Mucosa of descending colon (tissue), 3 donors: ENCODE data around the gene MDN1. TPM values are rescaled to one million over a fixed set of nuclear protein-coding genes. Genes with fewer than 3 reads are reported as not detected.

Experiments used
- ATAC-seq: fragments of 200-7000 bp; cut with Tn5 transposase; one replicate; pipeline ENCODE4 v1.9.1; 2020; ENCODE audit warnings: mild to moderate bottlenecking, moderate library complexity
- DNase-seq, 3 donors: peaks; one replicate each; pipeline ENCODE4 v3.0.0-alpha.2; 2020
- H3K36me3 ChIP-seq: fragments of 200-600 bp; one replicate; pipeline ENCODE4 v1.8.0; 2021; ENCODE audit warnings: low read depth, mild to moderate bottlenecking
- H3K4me1 ChIP-seq: fragments of 200-600 bp; one replicate; pipeline ENCODE4 v1.8.0; 2021; ENCODE audit warnings: low read depth, mild to moderate bottlenecking
- H3K4me3 ChIP-seq: fragments of 200-600 bp; one replicate; pipeline ENCODE4 v1.8.0; 2021; ENCODE audit warnings: mild to moderate bottlenecking
- H3K9me3 ChIP-seq: fragments of 200-600 bp; one replicate; pipeline ENCODE4 v1.8.0; 2021; ENCODE audit warnings: mild to moderate bottlenecking
- CTCF ChIP-seq: fragments of 200-600 bp; IDR thresholded peaks from one replicate; pipeline ENCODE4 v1.8.0; 2022; ENCODE audit warnings: antibody characterized with exemption, mild to moderate bottlenecking
- intact Hi-C, 2 donors: fragments of 100-400 bp; cut with DNase I in 1 of 2; cut with micrococcal nuclease in 1 of 2; formaldehyde crosslinking; loops; one replicate each; pipeline versions ENCODE4 v1.11.0 to v1.11.1; 2022; cut with DNase I, micrococcal nuclease
- total RNA-seq, 3 donors: library from RNA; stranded (reverse); fragmentation: NEBNext Ultra II Directional in 2 of 3; extraction: Animal tissue kit (Norgen Biotek cat#: 25700) in 2 of 3; gene quantifications; one replicate each; pipeline versions ENCODE4 v1.2.1 to v1.2.4, GENCODE V29; 2021 to 2023
- donor health status: DM: no; HTN: no; CAD: no; lungs with moderate emphysema.
- donor health status: DM: no; HTN: no; CAD: no.
- donor health status: DM: no; HTN: yes; CAD: no.

MDN1 gene
- total RNA-seq, 3 donors from 2014 or later = 23.6 to 37.8 (median 32.5) TPM

- Histone ChIP-seq H3K9me3 (no peaks in the 10 kb centered on the region), H3K36me3 (no peaks in the 10 kb centered on the region), H3K4me1 (no peaks in the 10 kb centered on the region), H3K4me3 (no peak overlapping the region)
- DNase-seq = no peak
- no peak for TF ChIP-seq CTCF
- intact Hi-C loops = loop anchor here in 1 of 2 donors (5.0 kb wide), 1 partner anchor 179 kb away; the partner anchor contains the start of gene ANKRD6
- ATAC-seq = no peak
Measured at GRCh38 chr6:89611666-89612065, 207.9 kb downstream of the MDN1 start.

GRCh38 chr6:89610149-89610642 is 209.4 kb downstream of the MDN1 start:
- DNase-seq (peak in 2 of 3 donors; percentile 74 to 85), ATAC-seq (peak; percentile 74)
- Histone ChIP-seq H3K9me3 (no peaks in the 10 kb centered on the region), H3K4me1 (no peaks in the 10 kb centered on the region), H3K36me3 (no peaks in the 10 kb centered on the region), H3K4me3 (no peak overlapping the region)
- TF ChIP-seq CTCF = peak; percentile 80
- intact Hi-C loops = loop anchor here in 1 of 2 donors (5.0 kb wide), 1 partner anchor 178 kb away; the partner anchor contains the start of gene ANKRD6

- Histone ChIP-seq H3K9me3 (no peaks in the 10 kb centered on the region), H3K4me1 (no peaks in the 10 kb centered on the region), H3K4me3 (no peak overlapping the region), H3K36me3 (no peaks in the 10 kb centered on the region)
- ATAC-seq = no peak
- no peak for TF ChIP-seq CTCF
- no peak for DNase-seq
- intact Hi-C loops = no loop called here
Measured at GRCh38 chr6:89605861-89606260, 213.7 kb downstream of the MDN1 start.

- no peak for TF ChIP-seq CTCF
- no peaks in the 10 kb centered on the region for H3K9me3 ChIP-seq
- ATAC-seq (no peak), DNase-seq (no peak)
- no peaks in the 10 kb centered on the region for H3K4me1 ChIP-seq
- H3K4me3 ChIP-seq = no peak overlapping the region
- no peaks in the 10 kb centered on the region for H3K36me3 ChIP-seq
- intact Hi-C loops = no loop called here
Measured at GRCh38 chr6:89604653-89605052, 214.9 kb downstream of the MDN1 start.

GRCh38 chr6:89602166-89602565 is 217.4 kb downstream of the MDN1 start:
- H3K4me1 ChIP-seq = no peaks in the 10 kb centered on the region
- no peak overlapping the region for H3K4me3 ChIP-seq
- intact Hi-C loops = no loop called here
- no peaks in the 10 kb centered on the region for H3K36me3 ChIP-seq
- DNase-seq (no peak), ATAC-seq (no peak)
- no peaks in the 10 kb centered on the region for H3K9me3 ChIP-seq
- TF ChIP-seq CTCF = no peak

GRCh38 chr6:89599727-89600126 is 219.9 kb downstream of the MDN1 start:
- no peak overlapping the region for H3K4me3 ChIP-seq
- TF ChIP-seq CTCF = no peak
- intact Hi-C loops = no loop called here
- no peaks in the 10 kb centered on the region for H3K9me3 ChIP-seq
- no peaks in the 10 kb centered on the region for H3K4me1 ChIP-seq
- DNase-seq (no peak), ATAC-seq (no peak)
- no peaks in the 10 kb centered on the region for H3K36me3 ChIP-seq
